Sigmoid colon (tissue), 7 donors: ENCODE data around the gene SH3GL2. TPM values are rescaled to one million over a fixed set of nuclear protein-coding genes. Genes with fewer than 3 reads are reported as not detected.

Experiments used
- DNase-seq: peaks from one replicate; pipeline ENCODE4 v3.0.0-alpha.2; 2019
- H3K27ac ChIP-seq, 4 donors: fragments of 200-600 bp; sonication (generic); one replicate each; pipeline ENCODE4 v1.5.1; 2016 to 2019; ENCODE audit warnings: mild to moderate bottlenecking in 1 of 4
- H3K27me3 ChIP-seq, 3 donors: fragments of 200-600 bp; sonication (generic); one replicate each; pipeline ENCODE4 v1.5.1; 2019; ENCODE audit warnings: mild to moderate bottlenecking in 1 of 3
- H3K36me3 ChIP-seq, 4 donors: fragments of 200-600 bp; sonication (generic); one replicate each; pipeline ENCODE4 v1.5.1; 2016 to 2019
- H3K4me1 ChIP-seq, 4 donors: fragments of 200-600 bp; sonication (generic); one replicate each; pipeline ENCODE4 v1.5.1; 2017 to 2019
- H3K4me3 ChIP-seq, 4 donors: fragments of 200-600 bp; sonication (generic); one replicate each; pipeline ENCODE4 v1.5.1; 2017 to 2019; ENCODE audit warnings: mild to moderate bottlenecking in 2 of 4, moderate library complexity in 1 of 4
- H3K9me3 ChIP-seq, 4 donors: fragments of 200-600 bp in 3 of 4; sonication (generic) in 3 of 4; one replicate each; pipeline versions ENCODE4 v1.5.1 to v1.6.1; 2013 to 2019
- EP300 ChIP-seq, 4 donors: sonication (generic); formaldehyde crosslinking; IDR thresholded peaks; one replicate each; pipeline ENCODE4 v1.6.1; 2017; ENCODE audit warnings: antibody characterized with exemption in 4 of 4
- POLR2A ChIP-seq, 2 donors: fragments of 450-650 bp; IDR thresholded peaks; one replicate each; pipeline ENCODE4 v1.6.1; 2016; ENCODE audit warnings: antibody characterized with exemption in 2 of 2, mild to moderate bottlenecking in 2 of 2, moderate library complexity in 2 of 2
- POLR2AphosphoS5 ChIP-seq, 4 donors: sonication (generic); formaldehyde crosslinking; IDR thresholded peaks; one replicate each; pipeline ENCODE4 v1.6.1; 2017; ENCODE audit warnings: antibody characterized with exemption in 4 of 4
- WGBS, 2 donors: extraction: QIAGEN DNeasy Blood & Tissue Kit; methylation state at CpG; one replicate each; pipeline ENCODE4 v1.1.7; 2013; 5-methylcytosine and 5-hydroxymethylcytosine counted together
- intact Hi-C: fragments of 100-400 bp; cut with DNase I; formaldehyde crosslinking; loops from one replicate; pipeline ENCODE4 v1.15.1; 2023
- polyA plus RNA-seq, 3 donors: library from polyadenylated mRNA; stranded (reverse); fragments of 200-250 nt; gene quantifications; one replicate each; pipeline ENCODE4 v1.2.3, GENCODE V29; 2013
- total RNA-seq, 4 donors: library from RNA; depleted of rRNA; stranded (reverse); fragments of >200 nt; gene quantifications; one replicate each; pipeline ENCODE4 v1.1.0, GENCODE V29; 2016
- TF ChIP-seq, protein P1 (sequence below), 4 experiments: fragments of 450-650 bp in 3 of 4; fragments of 200-600 bp in 1 of 4; IDR thresholded peaks; one replicate each; pipeline ENCODE4 v1.5.1; 2016 to 2019; ENCODE audit warnings: antibody characterized with exemption in 4 of 4, mild to moderate bottlenecking in 3 of 4, moderate library complexity in 2 of 4
- donor health status: healthy with polysubstance abuse.
- donor health status: Bipolar disorder and iron deficiency.
- donor health status: healthy.

SH3GL2 gene
- total and polyA plus RNA-seq, 7 donors = 0.23 to 0.82 (median 0.68) TPM

DNA sequence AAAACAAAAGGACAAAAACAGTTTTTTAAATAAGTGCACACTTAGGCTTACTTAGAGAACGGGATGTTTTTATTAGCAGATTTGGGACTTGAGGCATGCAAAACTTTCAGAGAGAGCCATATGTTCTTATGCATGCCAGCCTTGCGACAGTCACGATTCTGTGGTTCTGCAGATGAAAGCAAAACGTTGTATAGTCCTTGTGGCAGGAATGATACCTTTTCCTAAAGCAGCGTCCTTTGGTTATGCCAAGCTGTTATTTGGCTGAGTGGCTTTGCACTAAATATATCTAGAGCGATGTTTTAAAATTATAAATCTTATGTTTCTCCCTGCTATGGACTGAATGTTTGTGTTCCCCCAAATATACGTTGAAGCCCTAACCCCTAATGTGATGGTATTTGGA lies 152.0 kb downstream of the SH3GL2 start:
- H3K4me3 ChIP-seq = no peak overlapping the region

DNA sequence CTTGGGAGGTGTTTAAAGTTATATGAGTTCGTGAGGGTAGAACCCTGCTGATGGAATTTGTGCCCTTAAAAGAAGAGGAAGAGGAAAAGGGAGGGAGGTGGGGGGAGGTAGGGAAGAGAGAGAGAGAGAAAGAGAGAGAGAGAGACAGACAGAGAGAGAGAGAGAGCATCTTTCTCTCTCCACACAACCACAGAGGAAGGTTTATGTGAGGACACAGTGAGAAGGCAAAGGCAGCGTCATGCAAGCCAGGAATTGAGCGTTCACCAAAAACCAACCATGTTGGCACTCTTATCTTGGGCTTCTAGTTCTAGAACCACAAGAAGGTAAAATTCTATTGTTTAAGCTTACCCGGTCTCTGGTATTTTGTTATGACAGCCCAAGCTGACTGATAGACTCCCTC lies 152.4 kb downstream of the SH3GL2 start:
- Histone ChIP-seq H3K4me1 (no peaks in the 10 kb centered on the region), H3K36me3 (no peaks in the 10 kb centered on the region), H3K27ac (no peak overlapping the region), H3K9me3 (peaks cover 0 to 2% (median 0%) of the 10 kb centered on the region in 4 donors), H3K27me3 (no peaks in the 10 kb centered on the region), H3K4me3 (no peak overlapping the region)
- no peak for TF ChIP-seq EP300 (IDR thresholded peaks at IDR 0.05)
- TF ChIP-seq POLR2A (IDR thresholded peaks at IDR 0.05) = no peak
- TF ChIP-seq, protein P1, sequence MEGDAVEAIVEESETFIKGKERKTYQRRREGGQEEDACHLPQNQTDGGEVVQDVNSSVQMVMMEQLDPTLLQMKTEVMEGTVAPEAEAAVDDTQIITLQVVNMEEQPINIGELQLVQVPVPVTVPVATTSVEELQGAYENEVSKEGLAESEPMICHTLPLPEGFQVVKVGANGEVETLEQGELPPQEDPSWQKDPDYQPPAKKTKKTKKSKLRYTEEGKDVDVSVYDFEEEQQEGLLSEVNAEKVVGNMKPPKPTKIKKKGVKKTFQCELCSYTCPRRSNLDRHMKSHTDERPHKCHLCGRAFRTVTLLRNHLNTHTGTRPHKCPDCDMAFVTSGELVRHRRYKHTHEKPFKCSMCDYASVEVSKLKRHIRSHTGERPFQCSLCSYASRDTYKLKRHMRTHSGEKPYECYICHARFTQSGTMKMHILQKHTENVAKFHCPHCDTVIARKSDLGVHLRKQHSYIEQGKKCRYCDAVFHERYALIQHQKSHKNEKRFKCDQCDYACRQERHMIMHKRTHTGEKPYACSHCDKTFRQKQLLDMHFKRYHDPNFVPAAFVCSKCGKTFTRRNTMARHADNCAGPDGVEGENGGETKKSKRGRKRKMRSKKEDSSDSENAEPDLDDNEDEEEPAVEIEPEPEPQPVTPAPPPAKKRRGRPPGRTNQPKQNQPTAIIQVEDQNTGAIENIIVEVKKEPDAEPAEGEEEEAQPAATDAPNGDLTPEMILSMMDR (IDR thresholded peaks at IDR 0.05) = no peak
- TF ChIP-seq POLR2AphosphoS5 (IDR thresholded peaks at IDR 0.05) = no peak
- WGBS, 2 donors = 90 to 92% methylated on average over 4 of the region's 4 CpGs
- intact Hi-C loops = no loop called here
- DNase-seq = no peak

More for the DNA sequence above, 152.0 kb downstream of the SH3GL2 start:
- Histone ChIP-seq H3K36me3 (no peaks in the 10 kb centered on the region), H3K9me3 (peaks cover 0 to 2% (median 0%) of the 10 kb centered on the region in 4 donors), H3K27ac (no peak overlapping the region), H3K4me1 (no peaks in the 10 kb centered on the region), H3K27me3 (no peaks in the 10 kb centered on the region)
- DNase-seq = no peak
- TF ChIP-seq EP300 (IDR thresholded peaks at IDR 0.05) = no peak
- no peak for TF ChIP-seq POLR2AphosphoS5 (IDR thresholded peaks at IDR 0.05)
- TF ChIP-seq POLR2A (IDR thresholded peaks at IDR 0.05) = no peak
- TF ChIP-seq, protein P1 (IDR thresholded peaks at IDR 0.05) = no peak
- 77 to 88% methylated on average over 7 of the region's 7 CpGs for WGBS, 2 donors
- intact Hi-C loops = no loop called here

DNA sequence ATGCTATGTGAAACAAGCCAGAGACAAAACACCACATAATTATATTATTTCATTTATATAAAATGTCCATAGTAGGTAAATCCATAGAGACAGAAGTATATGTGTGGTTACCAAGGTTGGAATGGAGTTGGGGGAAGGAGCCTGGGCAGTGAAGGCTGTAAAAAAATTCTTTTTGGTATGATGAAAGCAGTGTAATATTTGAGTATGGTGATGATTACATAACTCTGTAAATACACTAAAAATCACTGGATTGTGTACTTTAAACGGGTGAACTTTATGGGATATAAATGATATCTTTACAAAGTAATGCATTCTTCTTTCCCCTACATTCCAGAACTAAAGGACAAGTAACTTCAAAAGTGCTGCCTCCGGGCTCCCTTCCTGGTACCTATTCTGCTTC lies 155.8 kb downstream of the SH3GL2 start:
- Histone ChIP-seq H3K9me3 (no peaks in the 10 kb centered on the region), H3K4me1 (no peaks in the 10 kb centered on the region), H3K4me3 (no peak overlapping the region), H3K36me3 (no peaks in the 10 kb centered on the region), H3K27ac (no peak overlapping the region), H3K27me3 (no peaks in the 10 kb centered on the region)
- intact Hi-C loops = no loop called here
- DNase-seq = no peak
- no peak for TF ChIP-seq POLR2AphosphoS5 (IDR thresholded peaks at IDR 0.05)
- TF ChIP-seq POLR2A (IDR thresholded peaks at IDR 0.05) = no peak
- no peak for TF ChIP-seq EP300 (IDR thresholded peaks at IDR 0.05)
- TF ChIP-seq, protein P1 (IDR thresholded peaks at IDR 0.05) = no peak
- WGBS, 2 donors = 11 to 55% methylated on average over 2 of the region's 2 CpGs

- H3K36me3 ChIP-seq = no peaks in the 10 kb centered on the region
- intact Hi-C loops = no loop called here
- no peak for DNase-seq
- 87 to 90% methylated on average over 3 of the region's 3 CpGs for WGBS, 2 donors
- H3K4me1 ChIP-seq = no peaks in the 10 kb centered on the region
- no peaks in the 10 kb centered on the region for H3K9me3 ChIP-seq
- TF ChIP-seq POLR2A (IDR thresholded peaks at IDR 0.05) = no peak
- TF ChIP-seq, protein P1 (IDR thresholded peaks at IDR 0.05) = no peak
- TF ChIP-seq POLR2AphosphoS5 (IDR thresholded peaks at IDR 0.05) = no peak
- TF ChIP-seq EP300 (IDR thresholded peaks at IDR 0.05) = no peak
- no peak overlapping the region for H3K27ac ChIP-seq
- H3K4me3 ChIP-seq = no peak overlapping the region
- H3K27me3 ChIP-seq = no peaks in the 10 kb centered on the region
Measured at GRCh38 chr9:17735859-17736258, 157.0 kb downstream of the SH3GL2 start.

DNA sequence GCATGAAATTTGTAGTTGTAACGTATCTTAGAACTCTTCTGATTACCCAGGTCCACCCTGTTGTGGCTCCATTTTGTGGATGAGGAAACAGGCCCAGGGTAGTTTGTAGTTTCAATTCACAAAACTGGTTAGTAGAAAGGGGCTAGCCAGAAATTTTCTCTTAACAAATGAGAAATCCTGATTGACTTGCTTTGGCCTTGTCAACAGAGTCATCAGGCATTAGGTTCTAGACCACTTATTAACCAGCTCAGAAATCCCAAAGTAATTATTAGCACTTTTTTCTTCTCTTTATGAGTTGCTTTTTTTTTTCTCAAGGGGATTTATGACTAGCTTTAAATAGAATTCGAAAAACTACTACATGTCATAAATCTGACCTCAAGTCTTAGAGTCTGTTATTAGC lies 160.2 kb downstream of the SH3GL2 start:
- TF ChIP-seq POLR2AphosphoS5 (IDR thresholded peaks at IDR 0.05) = no peak
- TF ChIP-seq, protein P1 (IDR thresholded peaks at IDR 0.05) = no peak
- TF ChIP-seq POLR2A (IDR thresholded peaks at IDR 0.05) = no peak
- TF ChIP-seq EP300 (IDR thresholded peaks at IDR 0.05) = no peak
- Histone ChIP-seq H3K27ac (no peak overlapping the region), H3K9me3 (no peaks in the 10 kb centered on the region), H3K4me1 (no peaks in the 10 kb centered on the region), H3K27me3 (no peaks in the 10 kb centered on the region), H3K36me3 (no peaks in the 10 kb centered on the region), H3K4me3 (no peak overlapping the region)
- no peak for DNase-seq
- intact Hi-C loops = no loop called here
- 64 to 85% methylated on average over 2 of the region's 2 CpGs for WGBS, 2 donors
